ENCODE measurements around the gene HOXA2.
A peak's percentile ranks its signal among the peaks of the same experiment; 100 is the strongest.

The HOXA2 gene

DNA sequence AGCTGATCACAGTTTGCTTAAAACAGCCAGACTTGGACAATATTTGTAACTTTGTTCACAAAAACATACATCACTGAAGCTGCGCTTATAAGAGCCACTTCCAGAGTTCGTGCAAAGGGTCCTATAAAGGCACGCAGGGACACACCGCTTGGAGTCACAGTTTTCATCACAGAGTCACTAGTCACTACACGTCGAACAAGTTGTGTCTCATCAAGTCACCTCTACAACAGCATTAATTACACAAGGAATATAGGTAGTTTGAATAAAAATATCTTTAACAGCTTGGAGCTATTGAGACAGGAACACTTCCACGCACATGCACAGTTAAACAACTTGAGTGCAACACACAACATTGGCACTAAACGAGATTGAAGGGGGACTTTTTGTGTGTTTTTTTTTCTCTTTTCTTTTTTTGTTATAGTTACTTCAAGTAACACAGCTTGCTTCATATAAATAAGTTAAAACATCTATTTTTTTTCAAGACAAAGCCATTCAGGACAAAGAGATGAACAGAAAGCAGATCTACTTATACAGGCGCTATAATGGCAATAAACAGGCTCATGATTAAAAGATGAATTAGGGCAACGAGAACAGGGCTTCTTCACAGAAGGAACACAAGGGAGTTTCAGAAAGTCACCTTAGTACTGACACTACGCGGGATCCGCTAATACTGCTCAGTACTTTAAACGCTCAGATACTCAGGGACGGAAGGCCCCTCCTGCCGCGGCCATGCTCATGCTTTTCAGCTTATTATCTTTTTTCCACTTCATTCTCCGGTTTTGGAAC lies 38.8 kb upstream of the HOXA2 start:
- no peak for DNase-seq (ENCODE audit: low read depth)

- no peak for DNase-seq (ENCODE audit: low read depth)
Measured at GRCh38 chr7:27140126-27140857, 37.8 kb upstream of the HOXA2 start.

- no peak for DNase-seq (ENCODE audit: low read depth)
Measured at GRCh38 chr7:27139334-27140125, 37.0 kb upstream of the HOXA2 start.

DNA sequence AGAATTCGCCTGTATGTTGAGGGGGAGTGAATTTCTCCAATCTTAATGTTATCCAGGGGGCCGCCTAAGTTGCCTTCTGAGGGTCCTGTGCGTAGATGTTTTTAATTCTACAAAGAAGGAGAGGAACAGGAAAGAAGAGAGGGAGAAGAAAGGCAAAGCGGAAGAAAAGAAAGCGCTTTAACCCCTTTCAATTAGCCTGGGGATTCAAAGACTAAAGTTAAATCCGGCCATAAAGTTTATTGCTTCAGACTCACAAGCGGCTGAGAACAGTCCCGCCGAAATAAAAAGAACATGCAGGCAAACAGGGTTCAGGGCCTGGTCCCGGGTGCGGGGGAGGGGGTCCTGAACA lies 36.5 kb upstream of the HOXA2 start:
- DNase-seq (ENCODE audit: low read depth), result no peak

DNA sequence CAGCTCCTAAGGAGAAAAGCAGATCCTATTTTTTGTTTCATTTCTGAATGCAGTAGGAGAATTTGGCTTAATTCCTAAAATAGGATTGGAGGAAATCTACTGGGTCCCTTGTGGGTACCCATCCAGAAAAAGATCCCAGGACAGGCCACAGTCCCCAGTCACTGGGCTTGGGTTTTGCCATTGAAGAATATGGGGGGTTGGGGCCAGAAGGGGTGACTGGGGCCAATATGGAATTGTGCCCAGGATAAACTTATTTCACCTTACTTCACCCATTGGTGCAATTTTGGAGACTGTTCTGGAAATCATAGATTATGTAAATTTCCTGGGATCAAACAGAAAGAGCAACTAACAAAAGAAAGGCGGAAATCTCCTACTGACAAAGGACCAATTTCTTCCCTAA lies 36.0 kb upstream of the HOXA2 start:
- DNase-seq (ENCODE audit: low read depth), result no peak

DNA sequence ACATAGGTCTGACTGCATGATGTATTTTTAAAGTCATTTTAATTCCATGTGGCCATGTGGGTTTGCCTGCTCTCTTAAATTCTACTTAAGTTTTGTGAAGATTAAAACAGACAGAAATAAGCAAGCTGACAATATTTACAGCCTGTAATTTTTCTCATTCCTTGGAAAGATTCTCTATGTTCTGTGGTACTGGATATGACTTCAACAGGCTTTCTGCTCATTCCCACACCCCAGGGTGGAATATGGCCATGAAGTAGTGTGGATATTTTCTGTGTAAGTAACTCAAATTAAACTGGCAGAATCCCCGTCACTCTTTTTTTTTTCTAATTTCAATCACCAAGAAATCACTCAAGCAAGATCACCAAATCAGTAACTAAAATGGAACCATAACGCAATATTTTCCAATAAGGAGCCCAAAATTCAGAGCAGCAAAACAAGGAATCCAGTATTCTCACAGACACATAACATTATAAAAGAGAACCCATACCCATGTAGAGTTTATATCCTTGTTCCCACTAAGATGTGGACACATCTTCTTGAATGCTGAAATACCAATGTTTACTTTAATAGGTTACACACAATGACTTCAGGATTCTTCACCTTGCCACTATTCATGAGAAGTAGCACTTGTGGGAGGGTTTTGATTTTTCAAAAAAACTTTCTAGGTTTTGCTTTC lies 35.3 kb upstream of the HOXA2 start:
- no peak for DNase-seq (ENCODE audit: low read depth)

DNA sequence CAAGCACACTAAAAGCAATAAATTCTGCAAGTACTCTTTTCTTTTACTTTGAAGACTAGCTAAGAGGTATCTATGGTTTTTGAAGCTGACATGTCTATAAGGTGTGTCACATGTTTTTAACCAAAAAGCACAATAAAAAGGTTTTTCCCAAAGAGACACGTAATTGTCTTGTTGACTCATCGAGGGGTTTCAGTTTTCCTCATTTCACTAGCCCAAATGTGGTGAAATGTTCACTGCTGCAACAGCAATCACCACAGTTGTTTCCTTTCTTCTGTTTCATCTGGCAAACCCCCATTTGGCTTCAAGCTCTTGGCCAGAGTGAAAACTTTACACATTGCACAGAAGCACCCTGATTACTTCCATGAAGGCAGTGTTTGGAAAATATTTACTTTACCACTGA lies 31.9 kb upstream of the HOXA2 start:
- DNase-seq (ENCODE audit: low read depth), result no peak

- DNase-seq (ENCODE audit: low read depth), result no peak
Measured at GRCh38 chr7:27133409-27134231, 31.1 kb upstream of the HOXA2 start.

DNA sequence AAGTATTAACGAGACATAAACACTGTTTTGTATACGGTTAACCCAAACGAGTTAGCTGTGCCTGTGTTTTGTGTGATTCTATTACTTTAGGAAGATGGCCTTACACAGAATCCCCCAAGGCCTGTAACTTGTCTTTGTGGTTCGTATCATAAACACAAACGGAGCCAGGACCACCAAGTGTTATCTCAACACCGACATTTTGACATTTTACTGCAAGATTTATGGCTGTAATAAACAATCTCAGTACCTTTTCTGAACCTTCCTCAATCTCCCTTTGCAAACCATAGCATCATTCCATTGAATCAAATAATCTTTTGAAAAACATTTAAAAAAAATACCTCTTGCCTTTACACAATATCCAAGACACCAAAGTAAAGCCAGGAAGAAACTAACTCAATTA lies 30.5 kb upstream of the HOXA2 start:
- no peak for DNase-seq (ENCODE audit: low read depth)

- DNase-seq (ENCODE audit: low read depth), result no peak
Measured at GRCh38 chr7:27132214-27132613, 29.7 kb upstream of the HOXA2 start.

- DNase-seq (ENCODE audit: low read depth), result no peak
Measured at GRCh38 chr7:27131390-27131819, 28.9 kb upstream of the HOXA2 start.

GRCh38 chr7:27130540-27131389 lies 28.3 kb upstream of the HOXA2 start, which contains the start of gene HOXA4:
Gene HOXA4 (minus strand): TSS chr7:27130757. CDS start chr7:27130733, 24 bp downstream.
- DNase-seq (ENCODE audit: low read depth), result peak; percentile 32

- DNase-seq (ENCODE audit: low read depth), result no peak
Measured at GRCh38 chr7:27129729-27130539, 27.5 kb upstream of the HOXA2 start.

DNA sequence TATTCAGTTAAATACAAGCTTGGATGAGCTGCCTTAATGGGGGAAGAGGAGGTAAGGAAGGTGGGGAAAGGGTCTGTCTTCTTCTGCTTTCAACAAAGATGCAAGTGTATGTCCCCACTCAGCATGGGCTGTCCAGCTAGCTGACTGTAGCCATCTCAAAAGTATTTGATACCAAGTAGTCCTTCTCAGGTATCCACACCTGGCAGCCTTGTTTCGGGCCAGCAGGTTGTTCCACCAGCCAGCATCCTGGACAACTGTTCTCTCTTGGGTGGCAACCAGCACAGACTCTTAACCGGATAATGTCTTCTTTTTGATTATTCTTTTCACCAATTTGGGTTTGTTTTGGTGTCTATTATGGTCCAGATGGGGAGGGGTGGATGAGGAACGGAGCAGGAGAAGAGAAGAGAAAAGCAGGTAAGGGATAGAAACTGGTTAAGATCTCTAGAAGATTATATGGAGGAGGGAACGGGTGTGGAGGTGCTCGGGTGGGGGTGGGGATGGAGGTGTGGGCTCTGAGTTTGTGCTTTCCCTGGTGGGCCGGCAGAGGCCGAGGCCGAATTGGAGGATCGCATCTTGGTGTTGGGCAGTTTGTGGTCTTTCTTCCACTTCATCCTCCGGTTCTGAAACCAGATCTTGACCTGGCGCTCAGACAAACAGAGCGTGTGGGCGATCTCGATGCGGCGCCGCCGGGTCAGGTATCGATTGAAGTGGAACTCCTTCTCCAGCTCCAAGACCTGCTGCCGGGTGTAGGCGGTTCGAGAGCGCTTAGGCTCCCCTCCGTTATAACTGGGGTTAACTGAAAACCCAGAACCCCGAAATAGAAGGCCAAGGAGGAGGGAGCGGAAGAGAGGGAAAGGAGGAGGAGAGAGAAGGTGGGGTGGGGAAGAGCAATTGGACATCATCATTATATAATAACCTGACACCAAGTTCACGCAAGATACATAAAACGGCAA lies 26.6 kb upstream of the HOXA2 start:
- no peak for DNase-seq (ENCODE audit: low read depth)

GRCh38 chr7:27128034-27128433 lies 25.6 kb upstream of the HOXA2 start:
- DNase-seq (ENCODE audit: low read depth), result no peak

DNA sequence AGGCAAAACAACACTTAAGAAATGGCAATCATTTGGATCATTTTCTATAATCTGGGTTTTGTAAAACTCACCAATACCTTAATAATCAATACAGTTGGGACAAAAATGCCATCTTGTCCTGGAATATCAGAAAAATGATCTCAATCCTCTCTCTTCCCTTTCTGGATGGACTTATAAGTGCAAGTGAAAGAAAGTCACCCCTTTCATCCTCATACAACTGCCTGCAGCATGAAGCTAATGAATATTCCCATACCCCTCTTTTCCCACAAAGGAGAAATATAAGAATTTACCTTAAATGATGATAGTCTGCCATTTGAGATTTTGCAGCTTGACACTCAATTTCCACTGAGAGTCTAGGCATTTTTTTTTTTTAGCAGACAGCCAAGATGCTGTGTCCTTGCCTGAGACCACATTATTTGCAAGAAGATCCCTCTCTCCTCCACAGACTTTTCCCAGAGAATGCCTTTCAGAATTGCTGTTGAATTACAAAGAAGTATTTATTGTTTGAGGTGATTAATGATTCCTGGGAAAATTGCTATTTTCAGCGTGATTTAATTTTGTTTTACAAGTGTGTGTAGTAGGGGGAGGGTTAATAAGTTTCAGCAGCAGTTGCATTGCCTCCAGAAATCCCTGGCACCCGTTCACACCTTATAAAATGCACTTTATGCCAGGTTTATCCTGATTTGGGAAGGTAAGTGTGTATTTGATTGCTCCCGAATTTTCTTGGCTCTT lies 24.3 kb upstream of the HOXA2 start:
- no peak for DNase-seq (ENCODE audit: low read depth)

GRCh38 chr7:27125986-27126394 lies 23.5 kb upstream of the HOXA2 start:
- DNase-seq (ENCODE audit: low read depth), result no peak
